ENCODE data around the gene GFPT2.

The GFPT2 gene

DNA sequence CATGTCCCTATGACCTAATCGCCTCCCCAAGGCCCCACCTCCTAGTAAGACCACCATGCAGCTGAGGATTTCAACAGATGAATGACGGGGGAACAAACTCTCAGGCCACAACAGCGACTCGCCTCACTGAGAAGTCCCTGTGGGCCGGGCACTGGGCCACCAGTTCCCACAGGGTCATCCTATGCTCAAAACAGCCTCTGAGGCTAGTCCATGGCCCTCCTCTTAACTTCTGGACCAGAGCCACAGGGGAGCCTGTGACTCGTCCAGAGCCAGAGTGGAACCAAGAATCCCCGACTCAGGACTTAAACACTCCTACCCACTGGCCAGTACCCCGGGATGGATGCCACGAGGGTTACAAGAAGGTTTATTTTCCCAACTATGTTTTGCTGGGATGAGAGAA, 12.3 kb downstream of the GFPT2 start:
- H3K27ac ChIP-seq = no peak overlapping the region
- intact Hi-C loops (cut with DNase I; ENCODE audit: low total_unique reads) = no loop called here
- no peaks in the 10 kb centered on the region for H3K9me3 ChIP-seq
- no peak overlapping the region for H3K4me3 ChIP-seq
- no peak for TF ChIP-seq CTCF (IDR thresholded peaks at IDR 0.05)
- peaks cover 7 to 22% (median 16%) of the 10 kb centered on the region in 3 donors for H3K36me3 ChIP-seq
- H3K27me3 ChIP-seq = no peaks in the 10 kb centered on the region
- peaks cover 0 to 6% (median 0%) of the 10 kb centered on the region in 4 donors for H3K4me1 ChIP-seq
- no peak for DNase-seq

- intact Hi-C loops (cut with DNase I; ENCODE audit: low total_unique reads) = no loop called here
- H3K4me1 ChIP-seq = peaks cover 0 to 6% (median 0%) of the 10 kb centered on the region in 4 donors
- no peak overlapping the region for H3K27ac ChIP-seq
- no peak overlapping the region for H3K4me3 ChIP-seq
- DNase-seq = no peak
- no peak for TF ChIP-seq CTCF (IDR thresholded peaks at IDR 0.05)
- no peaks in the 10 kb centered on the region for H3K27me3 ChIP-seq
- H3K36me3 ChIP-seq = peaks cover 7 to 26% (median 25%) of the 10 kb centered on the region in 3 donors
- H3K9me3 ChIP-seq = no peaks in the 10 kb centered on the region
These were observed 13.5 kb downstream of the GFPT2 start for GRCh38 chr5:180339583-180340183.

DNA sequence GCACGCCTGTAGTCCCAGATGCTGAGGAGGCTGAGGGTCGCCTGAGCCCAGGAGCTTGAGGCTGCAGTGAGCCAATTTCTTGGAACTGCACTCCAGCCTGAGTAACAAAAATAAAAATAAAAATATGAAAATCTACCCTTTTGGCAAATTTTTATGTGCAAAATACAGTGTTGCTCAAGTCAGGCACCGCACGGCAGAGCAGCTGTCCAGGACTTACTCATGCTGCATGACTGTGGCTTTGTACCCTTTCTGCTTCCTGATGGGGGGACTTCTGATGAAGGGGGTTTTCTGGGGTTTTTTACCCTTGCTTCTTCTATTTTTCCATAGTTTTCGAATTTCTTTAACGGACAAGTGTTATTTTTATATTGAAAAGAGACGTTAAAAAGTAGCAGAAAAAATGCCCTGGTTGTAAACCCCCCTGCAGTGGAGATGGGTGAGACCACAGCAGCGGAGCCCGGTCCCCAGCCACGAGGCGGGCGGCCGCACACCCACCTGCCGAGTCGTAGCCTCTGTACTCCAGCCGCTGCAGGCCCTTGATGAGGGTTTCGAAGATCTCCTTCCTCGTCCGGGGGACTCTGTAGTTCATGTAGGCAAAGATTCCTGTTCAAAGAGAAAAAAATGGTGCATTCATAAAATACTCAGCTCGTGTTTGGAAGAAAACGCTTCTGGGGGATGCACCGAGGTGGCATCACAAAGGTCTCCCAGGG, 15.0 kb downstream of the GFPT2 start:
- peaks cover 7 to 31% (median 25%) of the 10 kb centered on the region in 3 donors for H3K36me3 ChIP-seq
- no peak for TF ChIP-seq CTCF (IDR thresholded peaks at IDR 0.05)
- intact Hi-C loops (cut with DNase I; ENCODE audit: low total_unique reads) = no loop called here

GRCh38 chr5:180336234-180337020, 16.7 kb downstream of the GFPT2 start:
- TF ChIP-seq CTCF (IDR thresholded peaks at IDR 0.05) = no peak
- H3K4me1 ChIP-seq = peaks cover 0 to 6% (median 2%) of the 10 kb centered on the region in 4 donors
- intact Hi-C loops (cut with DNase I; ENCODE audit: low total_unique reads) = no loop called here
- no peak overlapping the region for H3K4me3 ChIP-seq
- DNase-seq = no peak
- peaks cover 7 to 31% (median 25%) of the 10 kb centered on the region in 3 donors for H3K36me3 ChIP-seq
- no peaks in the 10 kb centered on the region for H3K27me3 ChIP-seq
- H3K27ac ChIP-seq = no peak overlapping the region
- H3K9me3 ChIP-seq = no peaks in the 10 kb centered on the region

More for the DNA sequence above, 15.0 kb downstream of the GFPT2 start:
- Histone ChIP-seq H3K4me3 (no peak overlapping the region), H3K27ac (no peak overlapping the region), H3K27me3 (no peaks in the 10 kb centered on the region), H3K9me3 (no peaks in the 10 kb centered on the region), H3K4me1 (peaks cover 0 to 3% (median 0%) of the 10 kb centered on the region in 4 donors)
- DNase-seq = no peak

- H3K36me3 ChIP-seq = peaks cover 7 to 31% (median 25%) of the 10 kb centered on the region in 3 donors
- H3K27ac ChIP-seq = no peak overlapping the region
- no peak overlapping the region for H3K4me3 ChIP-seq
- no peaks in the 10 kb centered on the region for H3K9me3 ChIP-seq
- no peak for DNase-seq
- intact Hi-C loops (cut with DNase I; ENCODE audit: low total_unique reads) = no loop called here
- peaks cover 0 to 6% (median 2%) of the 10 kb centered on the region in 4 donors for H3K4me1 ChIP-seq
- no peaks in the 10 kb centered on the region for H3K27me3 ChIP-seq
- TF ChIP-seq CTCF (IDR thresholded peaks at IDR 0.05) = no peak
These were observed 17.4 kb downstream of the GFPT2 start for GRCh38 chr5:180335614-180336233.

Data from tibial artery (tissue), 4 donors.